ENCODE results near the gene OBSCN. TPM values are rescaled to one million over a fixed set of nuclear protein-coding genes. Genes with fewer than 3 reads are reported as not detected.

Gene OBSCN
- total and polyA plus RNA-seq, 12 donors = 176 to 639 (median 407) TPM

DNA sequence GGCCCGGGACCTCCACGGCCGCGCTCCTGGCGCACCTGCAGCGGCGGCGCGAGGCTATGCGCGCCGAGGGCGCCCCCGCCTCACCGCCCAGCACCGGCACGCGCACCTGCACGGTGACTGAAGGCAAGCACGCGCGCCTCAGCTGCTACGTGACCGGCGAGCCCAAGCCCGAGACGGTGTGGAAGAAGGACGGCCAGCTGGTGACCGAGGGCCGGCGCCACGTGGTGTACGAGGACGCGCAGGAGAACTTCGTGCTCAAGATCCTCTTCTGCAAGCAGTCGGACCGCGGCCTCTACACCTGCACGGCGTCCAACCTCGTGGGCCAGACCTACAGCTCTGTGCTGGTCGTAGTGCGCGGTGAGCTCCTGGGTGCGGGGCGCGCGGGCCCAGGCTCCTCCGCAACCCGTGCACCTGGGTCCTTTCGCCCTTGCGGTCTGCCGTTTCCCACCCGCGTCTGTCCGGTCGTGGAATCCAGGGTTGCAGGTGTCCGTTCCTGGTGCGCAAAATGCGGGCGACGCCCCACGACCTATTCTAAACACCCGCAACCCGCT, 4.6 kb downstream of the OBSCN start:
- ATAC-seq (no peak), DNase-seq (no peak)
- Histone ChIP-seq H3K27me3 (peaks cover 0 to 21% (median 13%) of the 10 kb centered on the region in 7 donors), H3K27ac (peak overlapping the region in 2 of 10 donors; percentile 10 to 22), H3K4me3 (peak overlapping the region in 8 of 10 donors; percentile 27 to 56 (median 50)), H3K4me1 (peaks cover 10 to 60% (median 29%) of the 10 kb centered on the region in 9 donors), H3K9me3 (no peaks in the 10 kb centered on the region), H3K36me3 (peaks cover 0 to 32% (median 0%) of the 10 kb centered on the region in 9 donors)
- intact Hi-C loops (cut with DNase I) = loop anchor here in 1 of 10 donors (5.0 kb wide), 1 partner anchor 305 kb away; no protein-coding TSS in a partner anchor
- TF ChIP-seq CTCF (IDR thresholded peaks at IDR 0.05) = no peak
- 29 to 38% methylated on average over 49 to 66 of the region's 66 CpGs for WGBS, 2 donors

- intact Hi-C loops (cut with DNase I) = loop anchor here in 1 of 10 donors (5.0 kb wide), 1 partner anchor 304 kb away; no protein-coding TSS in a partner anchor
- WGBS, 2 donors = 4 to 7% methylated on average over 67 of the region's 67 CpGs
- no peaks in the 10 kb centered on the region for H3K9me3 ChIP-seq
These were observed 5.4 kb downstream of the OBSCN start for GRCh38 chr1:228212966-228213844.

GRCh38 chr1:228213917-228214808, 6.3 kb downstream of the OBSCN start:
- H3K4me1 ChIP-seq = peaks cover 10 to 66% (median 28%) of the 10 kb centered on the region in 9 donors

More at GRCh38 chr1:228212966-228213844, 5.4 kb downstream of the OBSCN start:
- peaks cover 10 to 57% (median 28%) of the 10 kb centered on the region in 9 donors for H3K4me1 ChIP-seq
- ATAC-seq (peak; percentile 50 to 79 (median 66)), DNase-seq (peak; percentile 81 to 85)
- H3K27ac ChIP-seq = peak overlapping the region in 5 of 10 donors; percentile 14 to 70 (median 43)
- peak overlapping the region; percentile 21 to 56 (median 48) for H3K4me3 ChIP-seq
- H3K27me3 ChIP-seq = peaks cover 0 to 21% (median 13%) of the 10 kb centered on the region in 7 donors
- peaks cover 0 to 39% (median 0%) of the 10 kb centered on the region in 9 donors for H3K36me3 ChIP-seq
- TF ChIP-seq CTCF (IDR thresholded peaks at IDR 0.05) = peak; percentile 5 to 62 (median 43)

More at GRCh38 chr1:228213917-228214808, 6.3 kb downstream of the OBSCN start:
- Histone ChIP-seq H3K4me3 (peak overlapping the region in 7 of 10 donors; percentile 7 to 56 (median 51)), H3K36me3 (peaks cover 0 to 48% (median 3%) of the 10 kb centered on the region in 9 donors), H3K27me3 (peaks cover 0 to 21% (median 13%) of the 10 kb centered on the region in 7 donors), H3K9me3 (no peaks in the 10 kb centered on the region), H3K27ac (peak overlapping the region in 3 of 10 donors; percentile 28 to 64 (median 31))
- DNase-seq (no peak), ATAC-seq (no peak)
- 50 to 58% methylated on average over 44 to 48 of the region's 48 CpGs for WGBS, 2 donors
- intact Hi-C loops (cut with DNase I) = loop anchor here in 1 of 10 donors (5.0 kb wide), 1 partner anchor 303 kb away; no protein-coding TSS in a partner anchor
- TF ChIP-seq CTCF (IDR thresholded peaks at IDR 0.05) = no peak
